Prostate gland (tissue), 2 donors: ENCODE measurements around the gene ARHGAP26. TPM values are rescaled to one million over a fixed set of nuclear protein-coding genes. Genes with fewer than 3 reads are reported as not detected.

Experiments
- DNase-seq: peaks from one replicate; pipeline ENCODE4 v3.0.0-alpha.2; 2019; ENCODE audit warnings: low spot score
- H3K27ac ChIP-seq, 2 donors: fragments of 200-600 bp; sonication (generic); 2 replicates each; pipeline ENCODE4 v1.5.1; 2017 to 2019
- H3K27me3 ChIP-seq: fragments of 200-600 bp; sonication (generic); replicated peaks from 2 replicates; pipeline ENCODE4 v1.5.1; 2019; ENCODE audit not compliant: insufficient read depth
- H3K36me3 ChIP-seq, 2 donors: fragments of 200-600 bp; sonication (generic); 1 replicate in 1 of 2; 2 replicates in 1 of 2; pipeline versions ENCODE4 v1.5.1 to v1.8.1; 2017 to 2019
- H3K4me1 ChIP-seq: fragments of 200-600 bp; sonication (generic); replicated peaks from 2 replicates; pipeline ENCODE4 v1.5.1; 2019
- H3K4me3 ChIP-seq, 2 donors: fragments of 200-600 bp; sonication (generic); 2 replicates each; pipeline ENCODE4 v1.5.1; 2017 to 2019
- H3K9me3 ChIP-seq: fragments of 200-600 bp; sonication (generic); 2 replicates; pipeline ENCODE4 v1.5.1; 2017
- CTCF ChIP-seq, 4 experiments: fragments of 200-600 bp in 2 of 4; fragments of 450-650 bp in 2 of 4; sonication (generic) in 2 of 4; IDR thresholded peaks; 1 replicate in 3 of 4; 2 replicates in 1 of 4; pipeline ENCODE4 v1.5.1; 2016 to 2019; ENCODE audit warnings: antibody characterized with exemption in 4 of 4, mild to moderate bottlenecking in 2 of 4, moderate library complexity in 2 of 4
- POLR2A ChIP-seq: fragments of 450-650 bp; IDR thresholded peaks from one replicate; pipeline ENCODE4 v1.6.1; 2016; ENCODE audit warnings: antibody characterized with exemption, mild to moderate bottlenecking
- POLR2AphosphoS5 ChIP-seq: sonication (generic); formaldehyde crosslinking; IDR thresholded peaks from one replicate; pipeline ENCODE4 v1.6.1; 2017; ENCODE audit warnings: antibody characterized with exemption
- WGBS: methylation state at CpG from one replicate; pipeline ENCODE4 v1.1.5; 2018; 5-methylcytosine and 5-hydroxymethylcytosine counted together
- intact Hi-C: fragments of 100-400 bp; cut with DNase I; formaldehyde crosslinking; loops from one replicate; pipeline ENCODE4 v1.14.2; 2022
- total RNA-seq, 2 donors: library from RNA; depleted of rRNA; stranded (reverse); fragments of >200 nt; gene quantifications; one replicate each; pipeline ENCODE4 v1.1.0, GENCODE V29; 2016

Gene ARHGAP26
- total RNA-seq, 2 donors from 2014 or later, result 11.7 to 39.8 TPM

DNA sequence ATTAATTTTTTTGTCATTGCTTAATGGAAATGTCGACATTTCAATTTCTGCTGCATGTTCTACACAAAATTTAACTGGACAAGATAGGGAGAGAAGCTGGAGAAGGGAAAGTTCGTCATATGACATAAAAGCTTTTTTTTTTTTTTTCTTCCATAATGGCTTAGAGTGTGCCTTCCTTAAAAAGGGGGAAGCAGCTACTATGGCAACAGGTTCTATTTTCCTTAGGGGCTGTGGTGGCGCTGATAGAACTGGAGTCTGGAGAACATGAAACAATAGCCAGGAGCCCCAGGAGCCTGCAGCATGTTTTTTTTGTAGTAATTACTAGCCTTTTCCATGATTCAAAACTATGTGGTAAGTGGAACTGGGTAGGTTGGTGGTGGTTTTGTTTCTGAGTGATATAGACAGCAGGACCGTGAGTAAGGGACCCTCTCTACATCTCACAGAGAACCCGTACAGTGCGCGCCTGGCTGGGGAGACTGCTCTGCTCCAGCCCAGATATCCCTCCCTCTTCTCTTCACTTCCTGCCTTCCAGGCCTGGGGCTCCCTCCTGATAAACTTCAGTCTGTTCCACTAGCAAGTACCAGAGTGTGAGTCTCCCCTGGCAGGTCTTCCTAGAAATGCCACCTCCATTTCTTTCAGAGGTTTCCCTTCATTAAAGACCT, 331.7 kb downstream of the ARHGAP26 start:
- no peak overlapping the region for H3K27ac ChIP-seq
- TF ChIP-seq POLR2AphosphoS5 (no peak), POLR2A (no peak), CTCF (IDR thresholded peaks at IDR 0.05) (no peak)
- H3K27me3 ChIP-seq, result no peaks in the 10 kb centered on the region
- no peak for DNase-seq
- WGBS, result 90% methylated on average over 7 of the region's 7 CpGs
- H3K4me1 ChIP-seq, result no peaks in the 10 kb centered on the region
- intact Hi-C loops, result loop anchor here (10.0 kb wide), 1 partner anchor 723 kb away; no protein-coding TSS in a partner anchor
- H3K9me3 ChIP-seq, result no peaks in the 10 kb centered on the region
- no peaks in the 10 kb centered on the region for H3K36me3 ChIP-seq
- H3K4me3 ChIP-seq, result no peak overlapping the region

DNA sequence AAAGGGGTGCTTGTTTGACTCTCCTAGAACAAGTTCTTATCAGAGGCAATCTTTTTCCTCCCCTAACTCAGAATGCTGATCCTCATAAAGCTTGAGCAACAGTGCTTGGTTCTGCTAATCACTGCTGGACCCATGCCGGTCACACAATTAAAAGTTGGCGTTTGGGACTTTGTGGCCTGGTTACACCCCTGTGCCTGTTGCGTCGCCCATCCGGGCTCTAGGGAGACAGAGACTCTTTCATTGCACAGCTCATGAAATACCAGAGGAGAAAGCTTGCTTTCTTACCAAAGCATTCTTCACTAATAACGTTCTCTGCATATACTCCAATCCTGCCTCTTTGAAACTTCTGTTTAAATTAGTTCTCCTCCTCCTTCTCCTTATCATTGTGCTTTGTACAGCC, 332.2 kb downstream of the ARHGAP26 start:
- Histone ChIP-seq H3K27ac (no peak overlapping the region), H3K36me3 (no peaks in the 10 kb centered on the region), H3K4me1 (no peaks in the 10 kb centered on the region), H3K9me3 (no peaks in the 10 kb centered on the region), H3K27me3 (no peaks in the 10 kb centered on the region), H3K4me3 (no peak overlapping the region)
- no peak for DNase-seq
- intact Hi-C loops, result loop anchor here (10.0 kb wide), 1 partner anchor 722 kb away; no protein-coding TSS in a partner anchor
- 65% methylated on average over 6 of the region's 6 CpGs for WGBS
- TF ChIP-seq POLR2A (no peak), POLR2AphosphoS5 (no peak), CTCF (IDR thresholded peaks at IDR 0.05) (no peak)

GRCh38 chr5:143105216-143105905, 335.2 kb downstream of the ARHGAP26 start:
- Histone ChIP-seq H3K27me3 (no peaks in the 10 kb centered on the region), H3K9me3 (no peaks in the 10 kb centered on the region), H3K4me3 (no peak overlapping the region), H3K36me3 (no peaks in the 10 kb centered on the region), H3K4me1 (peaks cover 14% of the 10 kb centered on the region), H3K27ac (no peak overlapping the region)
- no peak for DNase-seq
- intact Hi-C loops, result loop anchor here (5.0 to 10.0 kb wide), 2 partner anchors 297 to 719 kb away; partner anchors contain the start of gene NR3C1
- 87% methylated on average over 16 of the region's 16 CpGs for WGBS
- no peak for TF ChIP-seq POLR2AphosphoS5
- no peak for TF ChIP-seq POLR2A
- no peak for TF ChIP-seq CTCF (IDR thresholded peaks at IDR 0.05)

DNA sequence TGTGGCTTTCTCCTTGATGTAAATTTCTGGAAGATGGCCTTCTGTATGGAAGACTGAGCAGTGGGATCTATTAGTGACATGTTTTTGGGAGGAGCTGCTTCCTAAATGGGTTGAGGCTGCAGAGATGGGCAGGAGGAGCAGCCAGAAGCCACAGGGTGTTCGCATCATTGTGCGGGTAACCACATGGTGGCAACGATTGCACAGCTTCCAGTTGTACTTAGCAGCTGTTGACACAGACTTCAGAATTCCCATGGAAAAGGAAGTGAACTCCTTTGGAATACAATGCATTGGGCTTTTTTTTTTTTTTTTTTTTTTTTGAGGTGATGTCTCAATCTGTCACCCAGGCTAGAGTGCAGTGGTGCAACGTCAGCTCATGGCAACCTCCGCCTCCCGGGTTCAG, 336.0 kb downstream of the ARHGAP26 start:
- no peak overlapping the region for H3K27ac ChIP-seq
- 85% methylated on average over 6 of the region's 6 CpGs for WGBS
- no peaks in the 10 kb centered on the region for H3K9me3 ChIP-seq
- DNase-seq, result no peak
- TF ChIP-seq POLR2AphosphoS5 (no peak), CTCF (IDR thresholded peaks at IDR 0.05) (peak in 1 of 4 experiments; percentile 10), POLR2A (no peak)
- H3K4me1 ChIP-seq, result peaks cover 14% of the 10 kb centered on the region
- no peaks in the 10 kb centered on the region for H3K27me3 ChIP-seq
- intact Hi-C loops, result loop anchor here (5.0 to 10.0 kb wide), 2 partner anchors 296 to 719 kb away; partner anchors contain the start of gene NR3C1
- no peaks in the 10 kb centered on the region for H3K36me3 ChIP-seq
- no peak overlapping the region for H3K4me3 ChIP-seq
